ENCODE results near the gene LSM8. TPM values are rescaled to one million over a fixed set of nuclear protein-coding genes. Genes with fewer than 3 reads are reported as not detected.
A peak's percentile ranks its signal among the peaks of the same experiment; 100 is the strongest.

Gene LSM8
- total RNA-seq, 1 donor from 2014 or later: 50.0 TPM

GRCh38 chr7:118202061-118202460 is 18.1 kb downstream of the LSM8 start:
- no peak for DNase-seq (ENCODE audit: low read depth, low spot score)
- Mint-ChIP-seq H3K36me3 (ENCODE audit: low read depth) (no peaks in the 10 kb centered on the region), H3K4me1 (no peaks in the 10 kb centered on the region), H3K9me3 (no peaks in the 10 kb centered on the region), H3K4me3 (no peak overlapping the region), H3K27me3 (ENCODE audit: low read depth) (no peaks in the 10 kb centered on the region), H3K27ac (ENCODE audit: unreplicated experiment) (peak overlapping the region; percentile 23)
- no peak for TF ChIP-seq CTCF (conservative IDR thresholded peaks at IDR 0.05)

- no peaks in the 10 kb centered on the region for H3K27me3 Mint-ChIP-seq (ENCODE audit: low read depth)
- no peaks in the 10 kb centered on the region for H3K4me1 Mint-ChIP-seq
- no peak overlapping the region for H3K27ac Mint-ChIP-seq (ENCODE audit: unreplicated experiment)
- H3K36me3 Mint-ChIP-seq (ENCODE audit: low read depth): no peaks in the 10 kb centered on the region
- TF ChIP-seq CTCF (conservative IDR thresholded peaks at IDR 0.05): no peak
- H3K9me3 Mint-ChIP-seq: peaks cover 4% of the 10 kb centered on the region
- H3K4me3 Mint-ChIP-seq: no peak overlapping the region
- DNase-seq (ENCODE audit: low read depth, low spot score): no peak
These were observed 30.3 kb downstream of the LSM8 start for GRCh38 chr7:118214051-118214832.

GRCh38 chr7:118214833-118215182 is 30.8 kb downstream of the LSM8 start:
- DNase-seq (ENCODE audit: low read depth, low spot score): no peak
- no peaks in the 10 kb centered on the region for H3K4me1 Mint-ChIP-seq
- H3K9me3 Mint-ChIP-seq: peaks cover 4% of the 10 kb centered on the region
- no peaks in the 10 kb centered on the region for H3K36me3 Mint-ChIP-seq (ENCODE audit: low read depth)
- H3K4me3 Mint-ChIP-seq: no peak overlapping the region
- no peak overlapping the region for H3K27ac Mint-ChIP-seq (ENCODE audit: unreplicated experiment)
- no peak for TF ChIP-seq CTCF (conservative IDR thresholded peaks at IDR 0.05)
- no peaks in the 10 kb centered on the region for H3K27me3 Mint-ChIP-seq (ENCODE audit: low read depth)

- peaks cover 4% of the 10 kb centered on the region for H3K9me3 Mint-ChIP-seq
- H3K36me3 Mint-ChIP-seq (ENCODE audit: low read depth): no peaks in the 10 kb centered on the region
- no peak overlapping the region for H3K27ac Mint-ChIP-seq (ENCODE audit: unreplicated experiment)
- H3K4me3 Mint-ChIP-seq: no peak overlapping the region
- no peaks in the 10 kb centered on the region for H3K27me3 Mint-ChIP-seq (ENCODE audit: low read depth)
- no peak for TF ChIP-seq CTCF (conservative IDR thresholded peaks at IDR 0.05)
- H3K4me1 Mint-ChIP-seq: no peaks in the 10 kb centered on the region
- DNase-seq (ENCODE audit: low read depth, low spot score): no peak
These were observed 33.3 kb downstream of the LSM8 start for GRCh38 chr7:118217210-118217619.

GRCh38 chr7:118218413-118219156 is 34.6 kb downstream of the LSM8 start:
- Mint-ChIP-seq H3K4me1 (no peaks in the 10 kb centered on the region), H3K9me3 (no peaks in the 10 kb centered on the region), H3K36me3 (ENCODE audit: low read depth) (no peaks in the 10 kb centered on the region), H3K4me3 (no peak overlapping the region), H3K27ac (ENCODE audit: unreplicated experiment) (no peak overlapping the region), H3K27me3 (ENCODE audit: low read depth) (no peaks in the 10 kb centered on the region)
- DNase-seq (ENCODE audit: low read depth, low spot score): no peak
- no peak for TF ChIP-seq CTCF (conservative IDR thresholded peaks at IDR 0.05)
